Psoas muscle (tissue), 8 donors: Measurements from ENCODE around the gene ZNF414. TPM values are rescaled to one million over a fixed set of nuclear protein-coding genes. Genes with fewer than 3 reads are reported as not detected.
A peak's percentile ranks its signal among the peaks of the same experiment; 100 is the strongest.

Source experiments
- ATAC-seq, 4 donors: fragments of 200-7000 bp; cut with Tn5 transposase; one replicate each; pipeline ENCODE4 v1.9.1; 2020; ENCODE audit warnings: moderate library complexity in 3 of 4, mild to moderate bottlenecking in 2 of 4
- DNase-seq, 2 donors: peaks; one replicate each; pipeline ENCODE4 v3.0.0-alpha.2; 2020
- H3K27ac ChIP-seq: fragments of 200-600 bp; one replicate; pipeline ENCODE4 v1.8.0; 2022
- H3K27me3 ChIP-seq, 3 donors: fragments of 200-600 bp in 1 of 3; one replicate each; pipeline versions ENCODE4 v1.6.1 to v1.8.0; 2013 to 2022; ENCODE audit warnings: low read length in 2 of 3, mild to moderate bottlenecking in 2 of 3, moderate library complexity in 1 of 3; ENCODE audit not compliant: insufficient read depth in 3 of 3
- H3K36me3 ChIP-seq, 2 donors: fragments of 200-600 bp in 1 of 2; one replicate each; pipeline versions ENCODE4 v1.6.1 to v1.8.0; 2013 to 2022; ENCODE audit warnings: low read depth in 1 of 2, mild to moderate bottlenecking in 1 of 2, moderate library complexity in 1 of 2; ENCODE audit not compliant: insufficient read depth in 1 of 2
- H3K4me1 ChIP-seq: fragments of 200-600 bp; one replicate; pipeline ENCODE4 v1.8.0; 2022
- H3K4me3 ChIP-seq: fragments of 200-600 bp; one replicate; pipeline ENCODE4 v1.8.0; 2022; ENCODE audit warnings: mild to moderate bottlenecking
- H3K9me3 ChIP-seq: fragments of 200-600 bp; one replicate; pipeline ENCODE4 v1.8.0; 2022
- CTCF ChIP-seq: fragments of 200-600 bp; IDR thresholded peaks from one replicate; pipeline ENCODE4 v1.8.0; 2022; ENCODE audit warnings: antibody characterized with exemption
- WGBS, 3 donors: extraction: QIAGEN DNeasy Blood & Tissue Kit; methylation state at CpG; one replicate each; pipeline versions ENCODE4 v1.1.6 to v1.1.7; 2013; 5-methylcytosine and 5-hydroxymethylcytosine counted together
- intact Hi-C, 2 donors: fragments of 100-400 bp; cut with DNase I; formaldehyde crosslinking; loops; one replicate each; pipeline versions ENCODE4 v1.11.0 to v1.14.2; 2022
- polyA plus RNA-seq, 3 donors: library from polyadenylated mRNA; stranded (reverse); fragments of 200-250 nt; gene quantifications; one replicate each; pipeline ENCODE4 v1.2.3, GENCODE V29; 2013
- total RNA-seq, 4 donors: library from RNA; stranded (reverse); fragmentation: NEBNext Ultra II Directional in 2 of 4; extraction: Animal tissue kit (Norgen Biotek cat#: 25700) in 2 of 4; gene quantifications; one replicate each; pipeline versions ENCODE4 v1.2.1 to v1.2.4, GENCODE V29; 2021 to 2023
- donor health status: healthy with polysubstance abuse.
- donor health status: DM: no; HTN: no; CAD: no; lungs with moderate emphysema.
- donor health status: Bipolar disorder and iron deficiency.
- donor health status: healthy.
- donor health status: DM: yes; HTN: yes; CAD: no.
- donor health status: DM: no; HTN: no; CAD: no.
- donor health status: DM: no; HTN: no; CAD: no.
- donor health status: DM: yes; HTN: yes; CAD: no.

ZNF414 gene
- total and polyA plus RNA-seq, 7 donors, result 10.4 to 21.6 (median 17.8) TPM

GRCh38 chr19:8506402-8506957 lies 7.5 kb downstream of the ZNF414 start:
- intact Hi-C loops, result loop anchor here (2.0 to 5.0 kb wide), 3 partner anchors 94 to 156 kb away; partner anchors contain the start of gene MARCHF2 (in 1 of the 2)
- Histone ChIP-seq H3K4me3 (peak overlapping the region; percentile 73), H3K36me3 (peaks cover 0 to 9% of the 10 kb centered on the region in 2 donors), H3K27me3 (no peaks in the 10 kb centered on the region), H3K27ac (peak overlapping the region; percentile 53), H3K4me1 (peaks cover 11% of the 10 kb centered on the region), H3K9me3 (no peaks in the 10 kb centered on the region)
- WGBS, 3 donors, result 19 to 29% (median 22%) methylated on average over 18 of the region's 18 CpGs
- no peak for TF ChIP-seq CTCF
- DNase-seq (no peak), ATAC-seq (peak; percentile 3 to 11 (median 6))

GRCh38 chr19:8505680-8506401 lies 8.1 kb downstream of the ZNF414 start:
- Histone ChIP-seq H3K27me3 (no peaks in the 10 kb centered on the region), H3K36me3 (peaks cover 0 to 5% of the 10 kb centered on the region in 2 donors), H3K4me1 (peaks cover 11% of the 10 kb centered on the region), H3K27ac (peak overlapping the region; percentile 53), H3K9me3 (no peaks in the 10 kb centered on the region), H3K4me3 (peak overlapping the region; percentile 73)
- peak; percentile 84 for TF ChIP-seq CTCF
- 0 to 1% (median 1%) methylated on average over 42 to 56 of the region's 56 CpGs for WGBS, 3 donors
- DNase-seq (peak; percentile 82 to 92), ATAC-seq (peak; percentile 87 to 91 (median 90))
- intact Hi-C loops, result loop anchor here (1.0 to 5.0 kb wide), 4 partner anchors 93 to 155 kb away; partner anchors contain the start of gene MARCHF2 (in 2 of the 2)

- H3K27me3 ChIP-seq, result no peaks in the 10 kb centered on the region
- H3K27ac ChIP-seq, result no peak overlapping the region
- intact Hi-C loops, result loop anchor here (1.0 to 5.0 kb wide), 3 partner anchors 38 to 153 kb away; partner anchors contain the start of gene MARCHF2 (in 1 of the 2)
- peaks cover 11% of the 10 kb centered on the region for H3K4me1 ChIP-seq
- H3K36me3 ChIP-seq, result no peaks in the 10 kb centered on the region
- WGBS, 3 donors, result 65 to 78% (median 71%) methylated on average over 6 of the region's 6 CpGs
- DNase-seq (no peak), ATAC-seq (no peak)
- TF ChIP-seq CTCF, result no peak
- H3K9me3 ChIP-seq, result no peaks in the 10 kb centered on the region
- H3K4me3 ChIP-seq, result no peak overlapping the region
Observed at GRCh38 chr19:8504919-8505318, 9.0 kb downstream of the ZNF414 start.

GRCh38 chr19:8504171-8504570 lies 9.8 kb downstream of the ZNF414 start:
- intact Hi-C loops, result loop anchor here in 1 of 2 donors (5.0 kb wide), 1 partner anchor 37 kb away; no protein-coding TSS in a partner anchor
- no peaks in the 10 kb centered on the region for H3K36me3 ChIP-seq
- ATAC-seq, result no peak
- no peak for DNase-seq
- no peaks in the 10 kb centered on the region for H3K27me3 ChIP-seq
- TF ChIP-seq CTCF, result no peak
- no peak overlapping the region for H3K27ac ChIP-seq
- H3K9me3 ChIP-seq, result no peaks in the 10 kb centered on the region
- WGBS, 3 donors, result 83 to 92% (median 90%) methylated on average over 7 of the region's 7 CpGs
- H3K4me3 ChIP-seq, result no peak overlapping the region
- H3K4me1 ChIP-seq, result peaks cover 11% of the 10 kb centered on the region
